UCSD-AML1 (cell line): ENCODE data around the gene KLKB1.
"Not testable (repeated sequence)": the region's sequence is repeated elsewhere in the genome, so short reads cannot be mapped to it uniquely, and the experiment has no call there.

ENCODE experiments used
- DNase-seq: peaks from one replicate; lab custom pipeline; 2025; ENCODE audit not compliant: unreplicated experiment; lab: John Stamatoyannopoulos, UW

Gene KLKB1

DNA sequence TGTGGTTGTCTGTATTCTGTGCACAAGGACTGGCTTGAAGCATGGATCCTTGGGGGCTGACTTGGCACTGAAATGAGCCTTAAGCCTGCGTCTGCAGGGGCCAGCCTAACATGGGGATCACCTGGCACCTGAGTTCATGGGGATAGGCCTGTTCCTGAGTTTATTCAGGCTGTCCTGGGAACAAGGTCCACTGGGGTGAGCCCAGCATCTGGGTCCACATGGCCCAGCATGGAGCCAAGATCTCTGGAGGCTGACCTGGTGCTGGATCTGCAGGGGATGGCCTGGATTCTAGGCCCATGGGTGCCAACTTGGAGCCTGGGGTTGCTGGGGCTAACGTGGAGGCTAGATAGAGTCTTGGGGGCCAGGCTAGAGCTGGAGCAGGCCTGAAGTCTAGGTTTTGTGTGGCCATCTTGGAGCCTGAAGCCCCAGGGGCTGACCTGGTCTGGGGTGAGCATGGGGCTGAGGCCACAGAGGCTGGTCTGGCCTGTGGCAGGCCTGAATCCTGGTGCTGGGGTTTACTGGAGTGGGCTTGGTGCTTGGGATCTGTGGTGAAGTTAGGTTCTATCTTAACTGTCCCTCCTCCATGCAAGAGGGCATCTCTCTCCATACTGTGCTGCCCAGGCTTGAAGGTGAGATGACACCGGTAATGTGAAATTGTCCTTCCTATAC lies 652 bp upstream of the KLKB1 start:
- DNase-seq, result no peak

DNA sequence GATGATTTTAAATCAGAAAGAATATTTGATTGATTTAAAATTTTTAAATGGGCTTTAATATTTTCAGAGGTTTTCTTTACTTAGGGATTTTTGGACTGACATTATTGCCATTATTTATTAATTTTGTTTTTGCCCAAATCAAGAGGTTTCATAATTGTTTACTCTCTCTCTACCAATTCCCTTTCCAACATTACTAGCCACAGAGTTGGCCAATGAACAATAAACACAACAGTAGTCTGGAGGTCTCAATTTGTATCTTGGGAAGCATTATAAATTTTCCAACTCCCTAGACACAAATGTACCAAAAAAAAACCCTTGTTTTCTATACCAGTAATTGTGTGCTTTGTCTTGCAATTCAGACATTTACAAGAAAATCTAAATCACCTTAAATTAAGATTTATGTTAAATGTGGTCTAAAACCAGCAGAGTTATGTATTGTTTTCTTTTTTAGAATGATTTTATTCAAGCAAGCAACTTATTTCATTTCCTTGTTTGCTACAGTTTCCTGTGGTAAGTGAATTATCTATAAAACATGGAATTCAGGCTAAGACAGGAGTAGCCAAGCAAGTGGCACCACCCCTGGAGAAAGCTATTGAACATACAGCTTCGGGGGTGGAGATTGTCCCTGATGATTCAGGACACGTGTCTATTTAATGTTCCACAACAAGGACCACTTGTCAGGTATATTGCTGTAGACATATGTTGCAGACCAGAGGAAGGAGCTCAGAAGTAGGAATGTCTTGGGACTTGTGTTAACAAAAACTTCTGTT lies 622 bp downstream of the KLKB1 start:
- DNase-seq, result no peak

DNA sequence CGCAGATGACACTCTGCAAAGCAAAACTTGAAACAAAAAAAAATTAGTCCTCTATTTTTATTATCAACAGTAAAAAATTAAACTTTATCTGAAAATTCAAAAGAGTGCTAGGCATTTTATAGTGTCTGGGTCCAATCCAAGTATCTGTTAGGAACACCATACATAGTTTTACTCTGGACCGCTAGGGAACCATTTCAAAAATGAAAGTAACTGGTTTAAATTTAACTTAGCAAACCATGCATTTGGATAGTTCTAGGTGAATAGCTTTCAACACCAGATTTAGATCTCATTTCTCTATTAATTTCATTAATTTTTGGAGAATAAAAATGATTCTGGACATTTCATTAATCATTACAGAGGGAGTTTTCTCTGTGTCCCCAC lies 1.2 kb downstream of the KLKB1 start:
- no peak for DNase-seq

DNA sequence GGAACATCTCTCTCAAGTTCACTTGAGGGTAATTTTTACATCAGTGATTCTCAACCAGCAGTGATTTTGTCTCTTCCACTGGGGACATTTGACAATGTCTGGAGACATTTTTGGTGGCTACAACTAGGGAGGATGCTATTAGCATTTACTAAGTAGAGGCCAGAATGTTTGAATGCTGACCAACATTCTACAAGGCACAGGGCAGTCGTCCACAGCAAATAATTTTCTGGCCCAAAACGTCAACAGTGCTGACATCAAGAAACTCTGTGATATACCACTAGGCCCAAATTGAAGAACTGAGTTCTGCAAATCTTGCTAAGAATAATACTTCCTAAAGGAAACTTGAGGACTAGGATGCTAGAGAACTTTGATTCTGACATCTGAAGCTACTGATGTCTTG lies 7.1 kb downstream of the KLKB1 start:
- DNase-seq, result no peak

DNA sequence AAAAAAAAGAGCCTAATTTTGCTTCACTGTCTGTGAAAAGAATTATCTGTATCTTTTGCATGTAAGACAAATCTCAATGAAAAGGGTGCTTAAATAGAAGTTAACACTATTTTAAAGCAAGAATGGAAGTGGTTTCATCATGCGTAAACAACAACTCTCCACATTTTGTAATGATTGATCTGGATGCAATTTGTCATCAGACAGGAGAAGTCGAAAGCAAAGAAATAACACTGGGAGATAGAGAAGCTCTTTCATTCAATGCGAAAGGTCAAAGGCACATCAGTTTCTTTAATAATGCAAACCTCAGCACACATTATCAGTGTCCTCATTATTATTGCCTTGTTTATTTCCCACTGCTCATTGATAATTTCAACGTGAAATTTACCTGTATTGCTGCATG lies 8.8 kb downstream of the KLKB1 start:
- no peak for DNase-seq

DNA sequence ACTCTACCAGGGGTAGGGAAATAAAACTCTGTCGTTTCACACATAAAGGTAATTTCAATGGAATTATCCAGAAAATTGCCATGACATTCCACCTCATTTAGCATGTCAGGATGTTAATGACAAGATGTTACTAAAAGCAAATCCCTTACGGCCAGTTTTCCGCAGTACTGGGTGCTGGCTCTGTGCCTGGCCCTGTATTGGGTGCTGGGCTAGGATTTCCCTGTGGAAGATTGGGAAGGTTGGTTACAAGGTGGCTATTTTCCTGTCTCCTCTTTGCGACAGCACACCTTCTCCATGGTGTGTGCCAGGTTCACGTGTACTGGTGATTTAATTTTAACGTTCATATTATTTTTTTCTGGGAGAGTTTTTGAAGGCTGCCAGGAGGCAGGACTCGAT lies 13.1 kb downstream of the KLKB1 start:
- DNase-seq, result no peak

DNA sequence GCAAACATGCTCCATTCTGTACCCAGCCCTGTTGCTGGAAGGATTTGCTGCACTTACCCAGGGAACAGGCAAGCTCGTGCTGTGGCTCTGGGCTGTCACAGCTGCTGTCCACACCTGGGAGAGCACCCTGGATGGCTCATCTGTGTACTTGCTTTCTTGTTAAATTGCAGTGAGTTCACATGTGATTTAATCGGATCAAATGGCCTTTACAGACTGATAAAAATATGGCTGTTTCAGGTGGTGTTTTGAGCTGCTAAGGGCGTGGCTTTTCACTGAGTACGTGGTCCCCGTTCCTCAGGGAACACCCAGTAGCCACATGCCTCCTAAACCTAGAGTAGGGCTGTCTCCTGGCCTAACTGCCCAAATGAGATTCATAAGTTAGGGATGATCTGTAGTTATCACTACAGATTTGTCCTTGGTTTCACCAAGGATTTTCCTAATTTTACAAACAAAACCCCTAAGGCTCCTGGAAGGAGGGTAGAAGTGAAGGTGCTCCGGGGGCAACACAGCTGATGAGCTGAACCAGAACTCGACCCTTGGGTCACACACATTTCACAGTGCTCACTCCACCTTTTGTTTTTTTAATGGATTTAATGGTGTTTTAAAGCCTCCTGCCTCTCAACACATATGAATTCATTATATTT lies 13.7 kb downstream of the KLKB1 start:
- no peak for DNase-seq

DNA sequence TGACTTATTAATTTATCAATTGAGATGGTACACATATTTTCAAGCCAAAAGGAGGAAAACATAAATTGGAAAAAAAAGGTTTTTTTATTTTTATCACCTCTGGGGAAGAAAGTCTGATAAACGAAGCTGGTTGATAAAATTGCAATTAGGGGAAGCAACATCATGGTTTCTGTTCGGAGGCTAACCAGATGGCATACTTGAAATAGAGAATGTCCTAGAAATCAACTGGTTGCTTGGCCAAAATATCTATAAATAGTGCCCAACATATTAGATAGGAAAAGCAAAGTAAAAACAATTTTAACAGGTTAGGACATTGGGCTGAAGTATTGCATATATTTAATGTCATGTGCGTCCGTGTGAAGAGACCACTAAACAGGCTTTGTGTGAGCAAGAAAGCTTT lies 14.3 kb downstream of the KLKB1 start:
- no peak for DNase-seq

DNA sequence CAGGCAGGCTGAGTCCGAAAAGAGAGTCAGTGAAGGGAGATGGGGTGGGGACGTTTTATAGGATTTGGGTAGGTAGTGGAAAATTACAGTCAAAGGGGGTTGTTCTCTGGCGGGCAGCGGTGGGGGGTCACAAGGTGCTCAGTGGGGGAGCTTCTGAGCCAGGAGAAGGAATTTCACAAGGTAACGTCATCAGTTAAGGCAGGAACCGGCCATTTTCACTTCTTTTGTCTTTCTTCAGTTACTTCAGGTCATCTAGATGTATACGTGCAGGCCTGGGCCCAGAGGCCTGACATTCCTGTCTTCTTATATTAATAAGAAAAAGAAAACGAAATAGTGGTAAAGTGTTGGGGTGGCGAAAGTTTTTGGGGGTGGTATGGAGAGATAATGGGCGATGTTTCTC lies 14.7 kb downstream of the KLKB1 start:
- not testable (repeated sequence) for DNase-seq

DNA sequence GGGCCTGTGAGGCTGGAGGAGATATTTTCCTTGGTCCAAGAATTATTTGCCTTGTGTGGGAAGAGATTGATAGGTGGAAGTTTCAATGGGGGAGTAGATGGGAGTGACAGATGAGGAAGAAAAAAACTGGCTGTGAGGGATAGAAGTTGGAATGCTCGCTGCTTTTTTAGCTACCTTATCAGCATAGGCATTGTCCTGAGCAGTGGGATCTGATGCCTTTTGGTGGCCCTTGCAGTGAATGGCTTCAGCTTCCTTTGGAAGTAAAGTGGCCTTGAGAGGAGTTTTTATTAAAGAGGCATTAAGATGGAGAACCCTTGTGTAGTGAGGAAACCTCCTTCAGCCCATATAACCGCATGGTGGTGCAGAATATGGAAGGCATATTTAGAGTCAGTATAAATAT lies 16.0 kb downstream of the KLKB1 start:
- no peak for DNase-seq

DNA sequence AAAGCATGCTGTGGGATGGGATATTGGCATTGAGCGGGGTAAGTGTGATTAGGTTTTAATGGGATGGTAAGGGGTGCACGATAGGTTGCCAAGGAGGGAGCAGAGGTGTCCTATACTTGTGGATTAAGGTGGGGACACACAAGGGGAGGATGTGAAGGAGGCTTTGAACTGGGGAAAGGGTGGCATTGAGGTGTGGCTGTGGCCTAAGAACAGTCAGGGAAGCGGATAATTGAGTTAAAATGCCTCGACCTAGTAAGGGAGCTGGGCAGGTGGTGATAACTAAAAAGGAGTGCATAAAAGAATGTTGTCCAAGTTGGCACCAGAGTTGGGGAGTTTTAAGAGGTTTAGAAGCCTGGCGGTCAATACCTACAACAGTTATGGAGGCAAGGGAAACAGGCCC lies 17.5 kb downstream of the KLKB1 start:
- no peak for DNase-seq

DNA sequence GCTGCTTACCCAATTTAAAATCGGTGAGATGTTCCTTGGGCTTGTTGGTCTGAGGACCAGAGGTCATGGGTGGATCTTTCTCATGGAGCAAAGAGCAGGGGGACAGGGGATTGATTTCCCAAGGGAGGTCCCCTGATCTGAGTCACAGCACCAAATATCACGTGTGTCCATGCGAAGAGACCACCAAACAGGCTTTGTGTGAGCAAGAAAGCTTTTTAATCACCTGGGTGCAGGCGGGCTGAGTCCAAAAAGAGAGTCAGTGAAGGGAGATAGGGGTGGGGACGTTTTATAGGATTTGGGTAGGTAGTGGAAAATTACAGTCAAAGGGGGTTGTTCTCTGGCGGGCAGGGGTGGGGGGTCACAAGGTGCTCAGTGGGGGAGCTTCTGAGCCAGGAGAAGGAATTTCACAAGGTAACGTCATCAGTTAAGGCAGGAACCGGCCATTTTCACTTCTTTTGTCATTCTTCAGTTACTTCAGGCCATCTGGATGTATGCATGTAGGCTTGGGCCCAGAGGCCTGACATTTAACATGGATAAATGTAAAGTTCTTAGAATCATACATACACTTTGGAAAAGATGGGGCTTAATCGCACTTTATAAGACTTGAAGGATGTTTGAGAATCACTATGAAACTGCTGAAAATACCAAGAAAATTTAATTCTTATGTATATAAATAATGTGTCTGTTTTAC lies 19.9 kb downstream of the KLKB1 start:
- not testable (repeated sequence) for DNase-seq

DNA sequence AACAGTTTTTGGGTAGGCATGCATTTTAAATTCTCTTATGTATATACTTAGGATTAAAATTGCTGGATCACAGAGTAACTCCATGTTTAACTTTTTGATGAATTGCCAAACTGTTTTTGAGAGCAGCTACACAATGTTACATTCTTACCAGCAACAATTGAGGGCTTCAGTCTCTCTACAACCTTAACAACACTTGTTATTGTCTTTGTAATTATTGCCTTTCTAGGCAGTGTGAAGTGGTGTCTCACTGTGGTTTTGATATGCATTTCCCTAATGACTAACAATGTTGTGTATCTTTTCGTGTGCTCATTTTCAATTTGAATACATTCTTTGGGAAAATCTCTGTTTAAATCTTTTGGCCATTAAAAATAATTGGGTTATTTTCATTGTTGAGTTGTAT lies 21.3 kb downstream of the KLKB1 start:
- DNase-seq, result no peak

DNA sequence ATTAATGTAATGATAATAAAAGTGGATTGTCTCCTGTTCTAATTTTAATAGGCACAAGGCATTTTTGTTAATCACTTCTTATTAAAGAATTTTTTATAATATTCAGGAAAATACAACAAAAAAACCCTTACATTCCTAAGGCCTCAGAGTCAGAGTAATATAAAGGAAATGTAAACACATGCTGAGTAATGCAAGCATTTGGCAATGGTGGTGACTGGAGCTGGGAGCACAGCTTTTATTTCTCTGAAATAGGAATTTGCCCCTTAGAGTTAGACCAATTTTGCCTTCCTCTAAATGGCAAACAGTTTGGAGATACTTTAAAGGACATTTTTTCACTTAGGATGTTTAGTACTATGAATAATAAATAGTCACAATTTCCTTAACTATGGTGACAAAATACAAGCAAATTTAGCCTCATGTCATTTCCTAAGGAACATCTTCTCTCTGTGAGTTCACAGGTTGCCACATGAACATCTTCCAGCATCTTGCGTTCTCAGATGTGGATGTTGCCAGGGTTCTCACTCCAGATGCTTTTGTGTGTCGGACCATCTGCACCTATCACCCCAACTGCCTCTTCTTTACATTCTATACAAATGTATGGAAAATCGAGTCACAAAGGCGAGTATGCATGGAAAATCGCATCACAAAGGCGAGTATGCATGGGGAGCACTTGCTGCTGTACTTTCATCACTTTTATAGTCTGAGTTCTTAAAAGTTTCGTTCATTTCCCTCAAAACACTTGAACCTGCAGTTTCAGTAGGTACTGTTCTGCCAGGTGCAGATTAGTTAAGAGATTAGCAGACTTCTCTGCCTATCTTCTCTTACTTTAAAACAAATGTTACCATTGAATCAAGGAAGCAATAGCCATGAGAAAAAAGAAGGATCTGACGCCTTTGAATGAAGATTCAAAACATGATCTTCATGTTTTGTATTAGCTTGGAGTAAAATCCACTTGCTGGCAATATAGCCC lies 22.8 kb downstream of the KLKB1 start:
- DNase-seq, result no peak

DNA sequence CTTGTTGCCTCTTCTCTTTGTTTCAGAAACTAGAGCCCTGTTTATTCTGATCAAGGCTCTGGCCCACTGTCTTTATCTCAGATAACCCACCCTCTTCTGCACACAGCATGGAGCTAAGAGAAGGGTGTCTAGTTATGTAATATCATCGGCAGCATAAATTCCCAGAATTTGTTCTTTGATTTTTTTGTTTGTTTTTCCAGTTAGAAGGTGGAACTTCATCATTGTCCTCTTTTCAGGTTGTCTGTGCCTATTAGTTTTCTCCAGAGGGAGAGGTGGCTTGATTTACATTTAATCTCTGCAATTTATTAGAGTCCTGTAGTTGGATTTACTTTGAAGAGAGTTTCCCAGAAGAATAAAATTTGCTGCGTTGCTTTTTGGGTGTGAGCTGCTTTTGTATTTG lies 23.5 kb downstream of the KLKB1 start:
- no peak for DNase-seq

DNA sequence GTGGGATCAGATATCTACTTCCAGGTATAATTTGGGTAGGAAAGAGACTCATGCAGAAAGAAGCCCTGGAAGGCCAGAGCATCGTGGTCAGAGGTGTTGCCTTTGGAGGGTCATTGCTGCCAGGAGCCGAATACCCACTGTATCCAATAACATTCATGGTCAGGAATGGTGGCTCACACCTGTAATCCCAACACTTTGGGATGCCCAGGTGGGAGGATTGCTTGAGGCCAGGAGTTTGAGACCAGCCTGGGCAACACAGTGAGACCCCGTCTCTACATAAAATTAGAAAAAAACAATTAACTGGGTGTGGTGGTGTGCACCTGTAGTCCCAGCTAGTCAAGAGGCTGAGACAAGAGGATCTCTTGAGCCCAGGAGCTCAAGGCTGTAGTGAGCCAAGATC lies 27.8 kb downstream of the KLKB1 start:
- no peak for DNase-seq

DNA sequence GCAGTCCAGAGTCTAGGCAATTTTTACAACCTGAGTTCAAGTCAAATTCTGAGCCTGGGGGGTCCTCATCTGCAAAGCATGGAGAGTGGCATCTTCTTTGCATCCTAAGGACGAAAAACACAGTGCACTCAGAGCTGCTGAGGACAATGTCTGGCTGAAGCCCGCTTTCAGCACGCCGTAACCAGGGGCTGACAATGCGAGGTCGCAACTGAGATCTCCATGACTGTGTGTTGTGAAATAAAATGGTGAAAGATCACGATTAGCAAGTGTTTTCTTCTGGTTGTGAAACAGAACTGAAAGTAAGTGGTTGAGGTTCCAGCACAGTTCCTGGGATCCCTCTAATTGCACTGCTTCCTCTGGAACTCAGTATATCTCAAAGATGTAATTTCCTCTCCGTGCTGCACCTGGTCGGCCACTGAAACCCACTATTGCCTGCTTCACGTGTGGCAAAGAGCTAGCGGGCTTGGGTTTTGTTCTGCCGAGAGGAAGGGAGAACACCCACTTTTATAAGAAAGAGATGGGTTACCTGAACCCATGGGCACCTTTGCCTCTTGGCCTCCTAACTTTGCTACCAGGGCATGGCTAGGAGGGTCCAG lies 31.0 kb downstream of the KLKB1 start:
- DNase-seq, result no peak

DNA sequence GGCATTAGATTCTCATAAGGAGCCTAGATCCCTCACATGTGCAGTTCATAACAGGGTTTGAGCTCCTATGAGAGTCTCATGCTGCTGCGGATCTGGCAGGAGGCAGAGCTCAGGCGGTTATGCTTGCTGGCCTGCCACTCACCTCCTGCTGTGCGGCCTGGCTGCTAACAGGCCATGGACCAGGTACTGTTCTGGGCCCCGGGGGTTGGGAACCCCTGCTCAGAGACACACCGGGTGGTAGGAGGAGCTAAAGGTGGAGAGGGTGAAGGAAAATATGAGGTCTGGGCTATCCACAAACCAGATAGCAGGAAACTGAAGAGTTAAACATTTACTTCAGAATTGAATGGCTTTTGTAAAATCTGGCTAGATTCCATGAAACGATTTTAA lies 32.8 kb downstream of the KLKB1 start:
- no peak for DNase-seq

DNA sequence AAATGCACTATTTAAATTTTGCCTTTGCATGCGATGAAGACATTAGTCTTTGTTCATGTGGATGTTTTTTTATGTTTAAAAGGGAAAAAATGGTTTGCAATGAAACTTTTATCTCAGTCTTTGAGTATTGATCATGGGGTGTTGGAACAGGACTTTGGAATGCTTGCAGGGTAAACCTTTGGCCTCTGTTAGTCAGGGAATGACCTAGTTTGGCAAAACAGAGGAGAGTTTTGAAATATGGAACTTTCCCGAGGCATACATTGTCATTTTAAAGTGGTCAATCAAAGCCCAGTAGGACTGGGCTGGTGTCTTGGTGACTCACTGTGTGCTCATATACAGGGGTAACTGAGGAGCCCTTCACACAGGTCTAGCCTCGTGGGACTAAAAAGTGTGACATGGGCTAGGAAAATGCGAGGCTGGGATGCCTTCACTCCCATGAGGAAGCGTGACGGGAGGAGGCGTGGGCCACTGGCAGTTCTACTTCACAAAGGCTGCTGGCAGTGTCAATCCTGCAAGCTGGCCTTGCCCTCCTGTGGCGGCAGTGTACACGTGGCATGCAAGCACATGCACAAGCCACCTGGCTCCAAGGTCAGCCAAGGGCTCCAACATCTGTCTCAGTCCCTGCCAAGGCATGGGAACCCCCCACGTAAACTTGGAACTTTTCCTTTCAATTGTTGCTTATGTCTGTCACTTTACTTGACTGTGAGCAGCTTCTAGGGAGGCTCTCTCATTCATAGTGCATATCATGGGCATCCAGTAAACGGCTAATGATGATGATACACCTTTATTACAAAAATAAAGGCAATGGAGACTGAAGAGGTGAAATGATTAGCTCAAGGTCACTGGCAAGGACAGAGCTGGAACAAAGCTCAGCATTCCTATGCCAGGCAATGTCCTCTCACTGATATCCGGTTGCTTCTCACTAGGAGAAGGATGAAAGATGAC lies 33.5 kb downstream of the KLKB1 start:
- no peak for DNase-seq
